GM21619 (cell line): ENCODE measurements around the gene SORCS2.

Experiments used
- ATAC-seq: cut with Tn5 transposase; IDR thresholded peaks from one replicate; pipeline ENCODE4 v1.9.1; 2021; ENCODE audit not compliant: unreplicated experiment

The SORCS2 gene

GRCh38 chr4:7535619-7536018 is 343.3 kb downstream of the SORCS2 start:
- ATAC-seq, result no peak

GRCh38 chr4:7536876-7537275 is 344.5 kb downstream of the SORCS2 start:
- ATAC-seq, result no peak

- ATAC-seq, result no peak
These were observed 345.6 kb downstream of the SORCS2 start for GRCh38 chr4:7537853-7538400.

GRCh38 chr4:7538518-7538917 is 346.2 kb downstream of the SORCS2 start:
- no peak for ATAC-seq

- ATAC-seq, result no peak
These were observed 346.8 kb downstream of the SORCS2 start for GRCh38 chr4:7539186-7539585.

- no peak for ATAC-seq
These were observed 347.3 kb downstream of the SORCS2 start for GRCh38 chr4:7539659-7540058.

- no peak for ATAC-seq
These were observed 347.9 kb downstream of the SORCS2 start for GRCh38 chr4:7540206-7540605.

GRCh38 chr4:7540654-7541413 is 348.5 kb downstream of the SORCS2 start:
- no peak for ATAC-seq

GRCh38 chr4:7541414-7541810 is 349.1 kb downstream of the SORCS2 start:
- ATAC-seq, result no peak

GRCh38 chr4:7542781-7543180 is 350.4 kb downstream of the SORCS2 start:
- no peak for ATAC-seq

- no peak for ATAC-seq
These were observed 353.9 kb downstream of the SORCS2 start for GRCh38 chr4:7546152-7546808.

GRCh38 chr4:7546809-7547367 is 354.6 kb downstream of the SORCS2 start:
- no peak for ATAC-seq

- ATAC-seq, result no peak
These were observed 355.2 kb downstream of the SORCS2 start for GRCh38 chr4:7547368-7548040.

- ATAC-seq, result no peak
These were observed 357.5 kb downstream of the SORCS2 start for GRCh38 chr4:7549866-7550265.

- ATAC-seq, result no peak
These were observed 360.1 kb downstream of the SORCS2 start for GRCh38 chr4:7552466-7552865.

- no peak for ATAC-seq
These were observed 360.9 kb downstream of the SORCS2 start for GRCh38 chr4:7553280-7553679.

GRCh38 chr4:7554905-7555304 is 362.6 kb downstream of the SORCS2 start:
- ATAC-seq, result no peak

- no peak for ATAC-seq
These were observed 364.2 kb downstream of the SORCS2 start for GRCh38 chr4:7556558-7556957.

- ATAC-seq, result no peak
These were observed 365.1 kb downstream of the SORCS2 start for GRCh38 chr4:7557456-7557855.

- ATAC-seq, result no peak
These were observed 366.1 kb downstream of the SORCS2 start for GRCh38 chr4:7558436-7558835.

- ATAC-seq, result no peak
These were observed 367.0 kb downstream of the SORCS2 start for GRCh38 chr4:7559316-7559715.
